ENCODE data around the gene HLA-DRA.

DNA sequence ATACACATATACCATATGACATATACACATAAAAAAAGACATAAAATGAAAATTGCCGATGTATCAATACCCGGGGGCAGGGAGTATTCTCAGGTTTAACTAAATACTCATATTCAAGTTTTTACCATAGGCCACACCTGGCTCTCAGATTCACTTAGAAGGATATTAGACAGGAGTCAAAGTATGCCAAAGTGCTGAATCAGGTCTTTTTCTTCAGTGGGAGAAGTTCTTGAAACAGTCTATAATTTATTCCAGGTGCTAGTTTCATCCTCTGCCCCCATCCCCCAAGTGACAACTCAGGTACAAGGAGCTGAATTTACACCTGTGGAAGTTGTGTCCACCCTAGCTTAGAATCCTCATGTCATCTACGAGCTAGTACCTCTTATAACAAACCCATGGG, 8.5 kb upstream of the HLA-DRA start:
- TF ChIP-seq CTCF (IDR thresholded peaks at IDR 0.05) (no peak), POLR2A (IDR thresholded peaks at IDR 0.05) (no peak), POLR2AphosphoS5 (IDR thresholded peaks at IDR 0.05; ENCODE audit: insufficient read depth in 1 of 2, low read depth in 1 of 2) (no peak)

Measured in vagina (tissue), 2 donors.